B cell (primary cell): ENCODE data around the gene RGS3. TPM values are rescaled to one million over a fixed set of nuclear protein-coding genes. Genes with fewer than 3 reads are reported as not detected.
"Not testable (repeated sequence)": the region's sequence is repeated elsewhere in the genome, so short reads cannot be mapped to it uniquely, and the experiment has no call there.

ENCODE experiments used
- ATAC-seq: fragments of 200-7000 bp; cut with Tn5 transposase; one replicate; pipeline ENCODE4 v1.10.0; 2021; ENCODE audit warnings: low read depth, mild to moderate bottlenecking, moderate number of reproducible peaks, moderate library complexity
- CTCF ChIA-PET: fragments of 350-600 bp; sonication (Branson Sonifier 250); formaldehyde crosslinking; loops from one replicate; lab custom pipeline; 2021; ENCODE audit warnings: antibody characterized with exemption, inconsistent platforms; lab: Charles Lee
- POLR2A ChIA-PET: fragments of 350-600 bp; sonication (Branson Sonifier 250); formaldehyde crosslinking; loops from one replicate; lab custom pipeline; 2021; ENCODE audit warnings: antibody characterized with exemption; lab: Charles Lee
- DNase-seq: peaks from one replicate; pipeline ENCODE4 v3.0.0; 2013
- H2AFZ ChIP-seq: 2 replicates; pipeline ENCODE4 v1.6.1; 2012; ENCODE audit warnings: mild to moderate bottlenecking, low read depth, low read length; ENCODE audit not compliant: insufficient read depth, poor library complexity, severe bottlenecking
- H3K27ac ChIP-seq, 2 donors: 1 replicate in 1 of 2; 2 replicates in 1 of 2; pipeline ENCODE4 v1.5.1; 2012 to 2013; ENCODE audit warnings: low read length in 2 of 2, mild to moderate bottlenecking in 2 of 2, moderate library complexity in 1 of 2
- H3K27me3 ChIP-seq, 4 experiments: fragments of 200-600 bp in 1 of 4; sonication (generic) in 1 of 4; replicated peaks in 1 of 4; 1 replicate in 2 of 4; 2 replicates in 2 of 4; pipeline versions ENCODE4 v1.6.1 to v1.7.0; 2013 to 2016; ENCODE audit warnings: low read length in 3 of 4, mild to moderate bottlenecking in 2 of 4, mixed read lengths in 1 of 4, moderate library complexity in 1 of 4; ENCODE audit not compliant: insufficient read depth in 4 of 4, control insufficient read depth in 3 of 4; ENCODE audit errors: control extremely low read depth in 1 of 4
- H3K36me3 ChIP-seq, 2 experiments: replicated peaks in 1 of 2; 1 replicate in 1 of 2; 2 replicates in 1 of 2; pipeline versions ENCODE4 v1.6.1 to v1.7.1; 2013; ENCODE audit warnings: low read length in 1 of 2; ENCODE audit not compliant: insufficient read depth in 2 of 2, control insufficient read depth in 1 of 2; ENCODE audit errors: control extremely low read depth in 1 of 2, extremely low read depth in 1 of 2
- H3K4me1 ChIP-seq, 2 donors: fragments of 200-600 bp in 1 of 2; sonication (generic) in 1 of 2; 1 replicate in 1 of 2; 2 replicates in 1 of 2; pipeline versions ENCODE4 v1.5.1 to v1.6.1; 2013 to 2017; ENCODE audit warnings: low read length in 2 of 2; ENCODE audit not compliant: control insufficient read depth in 2 of 2, insufficient read depth in 2 of 2
- H3K4me2 ChIP-seq: replicated peaks from 2 replicates; pipeline ENCODE3; 2012; ENCODE audit warnings: mild to moderate bottlenecking, low read depth, low read length; ENCODE audit not compliant: poor library complexity, severe bottlenecking
- H3K4me3 ChIP-seq, 5 experiments: fragments of 200-600 bp in 1 of 5; sonication (generic) in 1 of 5; 1 replicate in 3 of 5; 2 replicates in 2 of 5; pipeline versions ENCODE4 v1.5.1 to v1.7.0; 2011 to 2016; ENCODE audit warnings: low read length in 4 of 5, mild to moderate bottlenecking in 4 of 5, low read depth in 2 of 5, control low read depth in 1 of 5, moderate library complexity in 1 of 5; ENCODE audit not compliant: insufficient read depth in 1 of 5; ENCODE audit errors: control extremely low read depth in 1 of 5, extremely low read depth in 1 of 5
- H3K79me2 ChIP-seq: fragments of 200-600 bp; sonication (generic); one replicate; pipeline ENCODE4 v1.6.0; 2016; ENCODE audit warnings: low read length; ENCODE audit not compliant: control insufficient read depth, insufficient read depth
- H3K9ac ChIP-seq: fragments of 200-600 bp; sonication (generic); 2 replicates; pipeline ENCODE4 v1.6.1; 2017; ENCODE audit warnings: mild to moderate bottlenecking, low read length, moderate library complexity
- H3K9me3 ChIP-seq, 3 donors: one replicate each; pipeline versions ENCODE4 v1.6.1 to v1.7.1; 2013; ENCODE audit warnings: low read length in 2 of 3; ENCODE audit not compliant: control insufficient read depth in 2 of 3, insufficient read depth in 1 of 3; ENCODE audit errors: control extremely low read depth in 1 of 3
- H4K20me1 ChIP-seq: 2 replicates; pipeline ENCODE4 v1.6.0; 2012; ENCODE audit warnings: mild to moderate bottlenecking, low read length; ENCODE audit not compliant: insufficient read depth, control insufficient read depth, poor library complexity, severe bottlenecking
- H3K27ac Mint-ChIP-seq: one replicate; pipeline ENCODE4 v1.8.0; 2021; ENCODE audit warnings: mixed read lengths
- H3K27me3 Mint-ChIP-seq: one replicate; pipeline ENCODE4 v1.8.0; 2021; ENCODE audit warnings: mixed read lengths
- H3K4me1 Mint-ChIP-seq: one replicate; pipeline ENCODE4 v1.8.0; 2021; ENCODE audit warnings: mixed read lengths
- H3K4me3 Mint-ChIP-seq: one replicate; pipeline ENCODE4 v1.8.0; 2021; ENCODE audit warnings: mixed read lengths
- H3K9me3 Mint-ChIP-seq: one replicate; pipeline ENCODE4 v1.8.0; 2022; ENCODE audit warnings: mixed read lengths; ENCODE audit not compliant: insufficient read depth
- EZH2 ChIP-seq: IDR thresholded peaks from 2 replicates; pipeline ENCODE4 v1.6.1; 2012; ENCODE audit warnings: borderline replicate concordance, low read depth, mild to moderate bottlenecking, moderate library complexity, low read length; ENCODE audit not compliant: insufficient read depth, poor library complexity, severe bottlenecking
- WGBS: methylation state at CpG from one replicate; pipeline ENCODE4 v1.1.5; 2013; ENCODE audit warnings: missing lambda C conversion rate; ENCODE audit not compliant: insufficient coverage; 5-methylcytosine and 5-hydroxymethylcytosine counted together
- intact Hi-C: fragments of 100-400 bp; cut with micrococcal nuclease; formaldehyde crosslinking; loops from one replicate; pipeline ENCODE4 v1.10.0; 2022
- polyA plus RNA-seq: library from polyadenylated mRNA; depleted of rRNA; stranded (reverse); fragments of >200 nt; gene quantifications from 2 replicates; pipeline ENCODE4 v1.2.3, GENCODE V29; 2012
- total RNA-seq, 2 donors: library from RNA; stranded (reverse); fragments of 120-200 nt in 1 of 2; gene quantifications; 1 replicate in 1 of 2; 2 replicates in 1 of 2; pipeline versions ENCODE4 v1.2.3 to v1.2.4, GENCODE V29; 2013 to 2022
- TF ChIP-seq, protein P1 (sequence below): fragments of 200-600 bp; IDR thresholded peaks from one replicate; pipeline ENCODE4 v1.8.0; 2022; ENCODE audit warnings: antibody characterized with exemption, mild to moderate bottlenecking

RGS3 gene
- total and polyA plus RNA-seq, 2 donors (not counting 1 experiment from before 2014, with no cell fraction given): 12.0 to 15.6 TPM

DNA sequence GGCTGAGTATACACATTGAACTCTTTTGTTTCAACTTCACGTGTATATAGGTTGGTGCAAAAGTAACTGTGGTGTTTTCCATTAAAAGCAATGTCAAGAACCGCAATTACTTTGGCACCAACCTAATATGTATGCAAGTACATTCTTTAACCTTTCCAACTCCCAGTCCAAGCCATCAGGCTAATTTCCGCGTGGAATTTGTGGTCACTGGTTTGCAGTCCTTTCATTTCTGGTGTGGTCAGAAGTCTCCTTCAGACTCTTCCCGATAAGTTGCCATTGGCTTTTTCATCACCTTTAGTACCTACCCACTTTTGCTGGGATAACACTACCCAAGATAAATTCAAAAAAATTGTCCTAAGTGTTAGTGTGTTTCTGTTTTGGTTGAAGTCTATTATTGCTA lies 84.0 kb downstream of the RGS3 start:
- no peak for ATAC-seq
- Mint-ChIP-seq H3K27me3 (no peaks in the 10 kb centered on the region), H3K4me3 (no peak overlapping the region), H3K9me3 (no peaks in the 10 kb centered on the region), H3K27ac (no peak overlapping the region), H3K4me1 (peaks cover 7% of the 10 kb centered on the region)
- Histone ChIP-seq H3K27me3 (no peaks in the 10 kb centered on the region), H2AFZ (no peak overlapping the region), H3K4me2 (no peak overlapping the region), H3K4me3 (no peak overlapping the region), H3K36me3 (no peaks in the 10 kb centered on the region), H4K20me1 (no peaks in the 10 kb centered on the region), H3K9me3 (no peaks in the 10 kb centered on the region), H3K9ac (no peak overlapping the region), H3K27ac (no peak overlapping the region), H3K79me2 (no peaks in the 10 kb centered on the region), H3K4me1 (peaks cover 0 to 6% of the 10 kb centered on the region in 2 donors)
- TF ChIP-seq, protein P1, sequence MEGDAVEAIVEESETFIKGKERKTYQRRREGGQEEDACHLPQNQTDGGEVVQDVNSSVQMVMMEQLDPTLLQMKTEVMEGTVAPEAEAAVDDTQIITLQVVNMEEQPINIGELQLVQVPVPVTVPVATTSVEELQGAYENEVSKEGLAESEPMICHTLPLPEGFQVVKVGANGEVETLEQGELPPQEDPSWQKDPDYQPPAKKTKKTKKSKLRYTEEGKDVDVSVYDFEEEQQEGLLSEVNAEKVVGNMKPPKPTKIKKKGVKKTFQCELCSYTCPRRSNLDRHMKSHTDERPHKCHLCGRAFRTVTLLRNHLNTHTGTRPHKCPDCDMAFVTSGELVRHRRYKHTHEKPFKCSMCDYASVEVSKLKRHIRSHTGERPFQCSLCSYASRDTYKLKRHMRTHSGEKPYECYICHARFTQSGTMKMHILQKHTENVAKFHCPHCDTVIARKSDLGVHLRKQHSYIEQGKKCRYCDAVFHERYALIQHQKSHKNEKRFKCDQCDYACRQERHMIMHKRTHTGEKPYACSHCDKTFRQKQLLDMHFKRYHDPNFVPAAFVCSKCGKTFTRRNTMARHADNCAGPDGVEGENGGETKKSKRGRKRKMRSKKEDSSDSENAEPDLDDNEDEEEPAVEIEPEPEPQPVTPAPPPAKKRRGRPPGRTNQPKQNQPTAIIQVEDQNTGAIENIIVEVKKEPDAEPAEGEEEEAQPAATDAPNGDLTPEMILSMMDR: no peak
- TF ChIP-seq EZH2: no peak
- POLR2A ChIA-PET: no interaction called here
- intact Hi-C loops: no loop called here
- CTCF ChIA-PET: no interaction called here
- no CpG with 5 or more reads among the region's 5 CpGs for WGBS
- no peak for DNase-seq

DNA sequence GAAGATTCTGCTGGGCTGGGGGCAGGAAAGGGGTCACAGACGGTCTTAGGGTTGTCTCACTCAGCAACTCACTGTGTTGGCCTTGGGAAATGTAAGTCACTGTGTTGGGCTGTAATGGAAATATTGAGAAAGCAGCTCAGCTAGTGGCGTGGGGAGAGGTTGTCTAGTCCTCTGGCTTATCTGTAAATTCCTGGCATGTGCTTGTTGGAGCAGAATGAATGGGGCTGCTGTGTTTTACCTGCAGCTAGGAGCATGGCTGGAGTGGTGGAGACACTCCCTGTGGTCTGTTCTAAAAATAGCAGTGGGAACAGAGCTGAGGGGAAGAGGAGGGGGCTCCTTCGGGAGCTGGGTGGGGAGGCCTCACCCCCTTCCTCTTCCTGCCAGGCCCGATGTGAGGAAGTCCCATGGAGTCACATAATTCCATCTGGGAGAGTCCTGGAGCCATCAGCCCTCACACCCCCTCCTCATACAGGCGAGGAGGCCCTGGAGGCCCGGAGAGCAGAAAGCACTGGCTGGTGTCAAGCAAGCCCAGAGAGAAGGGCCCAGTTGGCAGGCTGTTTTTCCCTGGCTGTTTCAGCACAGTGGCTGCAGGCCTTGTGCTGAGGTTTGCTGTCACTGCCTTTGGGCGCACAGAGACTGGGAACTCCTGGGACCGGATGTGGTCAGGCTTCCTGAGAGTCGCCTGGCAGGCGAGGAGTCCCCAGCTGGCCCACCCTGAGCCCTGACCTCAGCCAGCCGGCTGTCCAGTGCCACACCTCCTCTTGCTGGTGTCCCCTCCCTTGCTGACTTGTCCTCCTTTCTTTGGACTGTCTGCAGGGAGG lies 84.9 kb downstream of the RGS3 start:
- WGBS: 30% methylated on average over 11 of the region's 11 CpGs
- Histone ChIP-seq H4K20me1 (no peaks in the 10 kb centered on the region), H3K4me3 (no peak overlapping the region), H2AFZ (no peak overlapping the region), H3K27ac (no peak overlapping the region), H3K4me1 (peaks cover 0 to 6% of the 10 kb centered on the region in 2 donors), H3K36me3 (no peaks in the 10 kb centered on the region), H3K9ac (no peak overlapping the region), H3K9me3 (no peaks in the 10 kb centered on the region), H3K27me3 (no peaks in the 10 kb centered on the region), H3K4me2 (no peak overlapping the region), H3K79me2 (no peaks in the 10 kb centered on the region)
- Mint-ChIP-seq H3K27ac (no peak overlapping the region), H3K4me1 (peaks cover 7% of the 10 kb centered on the region), H3K9me3 (no peaks in the 10 kb centered on the region), H3K4me3 (no peak overlapping the region), H3K27me3 (no peaks in the 10 kb centered on the region)
- ChIA-PET POLR2A (no interaction called here), CTCF (interaction anchor here (1.4 kb wide), 1 partner anchor 110 kb away, joined by 4 read pairs; no protein-coding TSS in a partner anchor)
- no peak for DNase-seq
- TF ChIP-seq, protein P1: no peak
- TF ChIP-seq EZH2: no peak
- no peak for ATAC-seq
- intact Hi-C loops: no loop called here

DNA sequence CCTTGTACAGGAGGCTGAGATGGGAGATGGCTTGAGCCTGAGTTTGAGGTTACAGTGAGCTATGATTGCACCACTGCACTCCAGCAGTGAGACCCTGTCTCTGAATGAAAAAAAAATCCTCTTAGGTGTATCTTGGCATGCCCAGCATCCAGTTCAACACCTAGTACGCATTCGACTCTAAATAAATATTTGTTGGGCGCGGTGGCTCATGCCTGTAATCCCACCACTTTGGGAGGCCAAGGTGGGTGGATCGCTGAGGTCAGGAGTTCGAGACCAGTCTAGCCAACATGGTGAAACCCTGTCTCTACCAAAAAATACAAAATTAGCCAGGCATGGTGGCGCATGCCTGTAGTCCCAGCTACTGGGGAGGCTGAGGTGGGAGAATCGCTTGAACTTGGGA lies 86.4 kb downstream of the RGS3 start:
- H3K79me2 ChIP-seq, H3K4me3 ChIP-seq, H3K9ac ChIP-seq, H4K20me1 ChIP-seq, intact Hi-C loops, H3K27me3 ChIP-seq, H3K9me3 ChIP-seq, H3K4me1 ChIP-seq, H3K4me1 Mint-ChIP-seq, H3K4me3 Mint-ChIP-seq, H3K27ac Mint-ChIP-seq, H3K36me3 ChIP-seq, POLR2A ChIA-PET, H3K27ac ChIP-seq, H3K27me3 Mint-ChIP-seq, DNase-seq, CTCF ChIA-PET, H2AFZ ChIP-seq, ATAC-seq, H3K9me3 Mint-ChIP-seq, H3K4me2 ChIP-seq: not testable (repeated sequence)
- WGBS: 100% methylated on average over 3 of the region's 8 CpGs
